Natural killer cell (primary cell): Measurements from ENCODE around the gene PPCS. TPM values are rescaled to one million over a fixed set of nuclear protein-coding genes. Genes with fewer than 3 reads are reported as not detected.

Source experiments
- ATAC-seq, 3 donors: fragments of 150-1000 bp in 2 of 3; fragments of 200-7000 bp in 1 of 3; cut with Tn5 transposase; 1 replicate in 1 of 3; 2 replicates in 2 of 3; pipeline ENCODE4 v1.10.0; 2021; ENCODE audit warnings: mild to moderate bottlenecking in 2 of 3, moderate library complexity in 2 of 3
- DNase-seq, 2 donors: peaks; one replicate each; pipeline versions ENCODE4 v3.0.0 to v3.0.0-alpha.2; 2013 to 2021; ENCODE audit warnings: mixed read lengths in 1 of 2
- H3K27ac ChIP-seq: one replicate; pipeline ENCODE4 v1.5.1; 2013; ENCODE audit warnings: mild to moderate bottlenecking, low read length
- H3K27me3 ChIP-seq: one replicate; pipeline ENCODE4 v1.6.1; 2013; ENCODE audit warnings: low read length; ENCODE audit not compliant: control insufficient read depth, insufficient read depth
- H3K36me3 ChIP-seq: one replicate; pipeline ENCODE4 v1.6.1; 2013; ENCODE audit warnings: low read length; ENCODE audit not compliant: control insufficient read depth, insufficient read depth
- H3K4me1 ChIP-seq: one replicate; pipeline ENCODE4 v1.6.1; 2013; ENCODE audit warnings: low read length; ENCODE audit not compliant: control insufficient read depth, insufficient read depth
- H3K4me3 ChIP-seq: one replicate; pipeline ENCODE4 v1.5.1; 2013; ENCODE audit warnings: low read length
- H3K9me3 ChIP-seq: one replicate; pipeline ENCODE4 v1.6.1; 2013; ENCODE audit warnings: low read length; ENCODE audit not compliant: control insufficient read depth, insufficient read depth
- H3K27ac Mint-ChIP-seq, 2 donors: one replicate each; pipeline ENCODE4 v1.8.0; 2022; ENCODE audit warnings: mild to moderate bottlenecking in 2 of 2, mixed read lengths in 2 of 2, moderate library complexity in 1 of 2
- H3K27me3 Mint-ChIP-seq, 2 donors: one replicate each; pipeline ENCODE4 v1.8.0; 2022; ENCODE audit warnings: low read depth in 2 of 2, mixed read lengths in 2 of 2
- H3K36me3 Mint-ChIP-seq: one replicate; pipeline ENCODE4 v1.8.0; 2022; ENCODE audit warnings: mixed read lengths
- H3K4me1 Mint-ChIP-seq, 2 donors: one replicate each; pipeline ENCODE4 v1.8.0; 2022; ENCODE audit warnings: mixed read lengths in 2 of 2
- H3K4me3 Mint-ChIP-seq: one replicate; pipeline ENCODE4 v1.8.0; 2022; ENCODE audit warnings: mild to moderate bottlenecking, moderate library complexity, mixed read lengths
- H3K9me3 Mint-ChIP-seq, 2 donors: one replicate each; pipeline ENCODE4 v1.8.0; 2022; ENCODE audit warnings: mixed read lengths in 2 of 2
- WGBS: methylation state at CpG from one replicate; pipeline ENCODE4 v1.1.7; 2013; ENCODE audit warnings: missing lambda C conversion rate; ENCODE audit not compliant: insufficient coverage; 5-methylcytosine and 5-hydroxymethylcytosine counted together
- intact Hi-C: fragments of 100-400 bp; cut with micrococcal nuclease; formaldehyde crosslinking; loops from one replicate; pipeline ENCODE4 v1.14.2; 2022
- total RNA-seq, 4 donors: library from RNA; stranded (reverse); fragments of 120-200 nt in 1 of 4; gene quantifications; one replicate each; pipeline versions ENCODE4 v1.2.3 to v1.2.4, GENCODE V29; 2013 to 2022
- TF ChIP-seq, protein P1 (sequence below): fragments of 200-600 bp; IDR thresholded peaks from one replicate; pipeline ENCODE4 v1.8.0; 2022; ENCODE audit warnings: antibody characterized with exemption

Gene PPCS
- total RNA-seq, 3 donors from 2014 or later (not counting 1 experiment from before 2014, with no cell fraction given), result 44.2 to 54.5 (median 50.2) TPM

DNA sequence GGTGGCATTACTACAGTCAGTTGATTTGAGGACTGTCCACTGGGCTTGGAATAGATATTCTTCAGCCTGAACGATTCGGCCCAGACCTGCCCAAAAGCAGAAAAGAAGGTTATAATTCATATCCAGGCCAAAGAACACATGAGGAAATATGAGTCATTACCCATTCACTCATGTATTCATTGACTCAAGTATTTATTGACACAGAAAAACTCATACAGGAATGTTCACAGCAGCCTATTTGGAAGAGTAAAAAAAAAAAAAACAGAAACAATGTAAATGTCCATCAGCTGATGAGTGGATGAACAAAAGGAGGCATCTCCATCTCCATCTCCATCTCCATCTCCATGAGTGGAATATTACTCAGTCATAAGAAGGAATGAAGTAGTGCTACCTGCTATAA is 16.4 kb upstream of the PPCS start:
- no peaks in the 10 kb centered on the region for H3K9me3 Mint-ChIP-seq
- Histone ChIP-seq H3K36me3 (no peaks in the 10 kb centered on the region), H3K27me3 (no peaks in the 10 kb centered on the region), H3K27ac (no peak overlapping the region), H3K4me3 (no peak overlapping the region), H3K4me1 (no peaks in the 10 kb centered on the region), H3K9me3 (no peaks in the 10 kb centered on the region)
- ATAC-seq, result no peak
- DNase-seq, result no peak
- no peak overlapping the region for H3K27ac Mint-ChIP-seq
- TF ChIP-seq, protein P1, sequence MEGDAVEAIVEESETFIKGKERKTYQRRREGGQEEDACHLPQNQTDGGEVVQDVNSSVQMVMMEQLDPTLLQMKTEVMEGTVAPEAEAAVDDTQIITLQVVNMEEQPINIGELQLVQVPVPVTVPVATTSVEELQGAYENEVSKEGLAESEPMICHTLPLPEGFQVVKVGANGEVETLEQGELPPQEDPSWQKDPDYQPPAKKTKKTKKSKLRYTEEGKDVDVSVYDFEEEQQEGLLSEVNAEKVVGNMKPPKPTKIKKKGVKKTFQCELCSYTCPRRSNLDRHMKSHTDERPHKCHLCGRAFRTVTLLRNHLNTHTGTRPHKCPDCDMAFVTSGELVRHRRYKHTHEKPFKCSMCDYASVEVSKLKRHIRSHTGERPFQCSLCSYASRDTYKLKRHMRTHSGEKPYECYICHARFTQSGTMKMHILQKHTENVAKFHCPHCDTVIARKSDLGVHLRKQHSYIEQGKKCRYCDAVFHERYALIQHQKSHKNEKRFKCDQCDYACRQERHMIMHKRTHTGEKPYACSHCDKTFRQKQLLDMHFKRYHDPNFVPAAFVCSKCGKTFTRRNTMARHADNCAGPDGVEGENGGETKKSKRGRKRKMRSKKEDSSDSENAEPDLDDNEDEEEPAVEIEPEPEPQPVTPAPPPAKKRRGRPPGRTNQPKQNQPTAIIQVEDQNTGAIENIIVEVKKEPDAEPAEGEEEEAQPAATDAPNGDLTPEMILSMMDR, result no peak
- no peak overlapping the region for H3K4me3 Mint-ChIP-seq
- H3K4me1 Mint-ChIP-seq, result no peaks in the 10 kb centered on the region
- intact Hi-C loops, result no loop called here
- no peaks in the 10 kb centered on the region for H3K36me3 Mint-ChIP-seq
- 88% methylated on average over 2 of the region's 2 CpGs for WGBS
- H3K27me3 Mint-ChIP-seq, result no peaks in the 10 kb centered on the region

DNA sequence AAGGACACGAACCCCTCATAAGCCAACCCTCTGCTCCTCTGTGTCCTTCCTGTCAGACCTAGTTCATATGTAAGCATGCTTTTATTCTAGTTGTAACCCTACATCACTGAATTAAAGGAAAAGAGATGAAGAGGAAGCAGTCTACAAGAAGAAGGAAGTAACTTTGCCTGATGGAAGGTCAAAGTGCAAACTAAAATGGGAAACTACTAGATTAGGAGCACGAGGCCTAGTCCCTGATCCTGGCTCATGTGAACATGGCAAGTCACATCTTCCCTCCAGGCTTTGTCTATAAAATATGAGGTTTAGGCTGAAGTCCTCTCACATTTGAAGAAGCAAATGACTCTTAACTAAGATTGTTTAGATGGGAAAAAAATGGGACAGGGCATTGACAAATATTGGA is 13.7 kb upstream of the PPCS start:
- no peaks in the 10 kb centered on the region for H3K27me3 ChIP-seq
- DNase-seq, result no peak
- no peaks in the 10 kb centered on the region for H3K9me3 ChIP-seq
- 60% methylated on average over 1 of the region's 2 CpGs for WGBS
- H3K9me3 Mint-ChIP-seq, result no peaks in the 10 kb centered on the region
- intact Hi-C loops, result no loop called here
- no peaks in the 10 kb centered on the region for H3K36me3 Mint-ChIP-seq
- H3K4me1 ChIP-seq, result no peaks in the 10 kb centered on the region
- H3K4me1 Mint-ChIP-seq, result no peaks in the 10 kb centered on the region
- peaks cover 0 to 3% of the 10 kb centered on the region in 2 donors for H3K27me3 Mint-ChIP-seq
- H3K27ac ChIP-seq, result no peak overlapping the region
- H3K36me3 ChIP-seq, result no peaks in the 10 kb centered on the region
- no peak overlapping the region for H3K4me3 Mint-ChIP-seq
- H3K27ac Mint-ChIP-seq, result no peak overlapping the region
- no peak overlapping the region for H3K4me3 ChIP-seq
- TF ChIP-seq, protein P1, result no peak
- ATAC-seq, result no peak

DNA sequence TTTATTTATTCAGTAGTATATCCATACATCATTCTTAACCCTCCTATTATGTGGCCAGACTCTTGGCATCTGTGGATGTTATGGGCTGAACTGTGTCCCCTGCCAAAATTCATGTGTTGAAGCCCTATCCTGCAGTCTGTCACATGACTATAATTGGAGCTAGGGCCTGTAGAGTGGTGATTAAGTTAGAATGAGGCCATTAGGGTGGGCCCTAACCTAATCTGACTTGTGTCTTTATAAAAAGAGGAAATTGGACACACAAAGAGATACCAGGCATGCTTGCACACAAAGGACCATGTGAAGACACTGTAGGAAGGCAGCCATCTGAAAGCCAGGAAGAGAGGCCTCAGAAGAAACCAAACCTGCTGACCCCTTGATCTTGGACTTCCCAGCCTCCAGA is 7.1 kb upstream of the PPCS start:
- Histone ChIP-seq H3K9me3 (no peaks in the 10 kb centered on the region), H3K36me3 (no peaks in the 10 kb centered on the region), H3K27me3 (peaks cover 5% of the 10 kb centered on the region), H3K4me3 (no peak overlapping the region), H3K4me1 (no peaks in the 10 kb centered on the region), H3K27ac (no peak overlapping the region)
- DNase-seq (no peak), ATAC-seq (no peak)
- Mint-ChIP-seq H3K4me1 (no peaks in the 10 kb centered on the region), H3K27me3 (peaks cover 3 to 7% of the 10 kb centered on the region in 2 donors), H3K36me3 (no peaks in the 10 kb centered on the region), H3K27ac (no peak overlapping the region), H3K9me3 (no peaks in the 10 kb centered on the region), H3K4me3 (no peak overlapping the region)
- intact Hi-C loops, result no loop called here
- TF ChIP-seq, protein P1, result no peak

DNA sequence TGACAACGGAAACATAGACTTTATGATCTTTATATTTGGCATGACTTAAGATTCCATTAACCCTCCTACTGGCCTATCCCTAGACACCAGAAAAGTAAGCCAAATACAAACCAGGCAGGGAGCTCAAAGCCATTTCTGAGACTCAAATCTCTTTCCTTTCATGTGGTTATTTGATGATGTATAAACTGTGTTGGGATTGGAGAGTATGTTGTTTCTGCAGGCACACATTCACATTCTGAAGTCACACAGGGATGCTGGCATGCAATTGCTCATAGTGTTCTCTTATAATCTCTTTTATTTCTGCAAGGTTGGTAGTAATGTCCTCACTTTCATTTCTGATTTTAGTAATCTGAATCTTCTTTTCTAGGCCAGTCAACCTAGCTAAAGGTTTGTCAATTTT is 6.3 kb upstream of the PPCS start:
- Histone ChIP-seq H3K4me3 (no peak overlapping the region), H3K36me3 (no peaks in the 10 kb centered on the region), H3K9me3 (no peaks in the 10 kb centered on the region), H3K27me3 (peaks cover 5% of the 10 kb centered on the region), H3K27ac (no peak overlapping the region), H3K4me1 (peaks cover 1% of the 10 kb centered on the region)
- Mint-ChIP-seq H3K9me3 (no peaks in the 10 kb centered on the region), H3K36me3 (no peaks in the 10 kb centered on the region), H3K27me3 (peaks cover 3 to 7% of the 10 kb centered on the region in 2 donors), H3K4me1 (peaks cover 0 to 2% of the 10 kb centered on the region in 2 donors), H3K4me3 (no peak overlapping the region), H3K27ac (no peak overlapping the region)
- DNase-seq (no peak), ATAC-seq (no peak)
- 86% methylated on average over 1 of the region's 1 CpG for WGBS
- TF ChIP-seq, protein P1, result no peak
- intact Hi-C loops, result no loop called here
